Prostate gland (tissue), 2 donors: ENCODE measurements around the gene SLC43A3. TPM values are rescaled to one million over a fixed set of nuclear protein-coding genes. Genes with fewer than 3 reads are reported as not detected.

Experiments used
- DNase-seq: peaks from one replicate; pipeline ENCODE4 v3.0.0-alpha.2; 2019; ENCODE audit warnings: low spot score
- H3K27ac ChIP-seq, 2 donors: fragments of 200-600 bp; sonication (generic); 2 replicates each; pipeline ENCODE4 v1.5.1; 2017 to 2019
- H3K27me3 ChIP-seq: fragments of 200-600 bp; sonication (generic); replicated peaks from 2 replicates; pipeline ENCODE4 v1.5.1; 2019; ENCODE audit not compliant: insufficient read depth
- H3K36me3 ChIP-seq, 2 donors: fragments of 200-600 bp; sonication (generic); 1 replicate in 1 of 2; 2 replicates in 1 of 2; pipeline versions ENCODE4 v1.5.1 to v1.8.1; 2017 to 2019
- H3K4me1 ChIP-seq: fragments of 200-600 bp; sonication (generic); replicated peaks from 2 replicates; pipeline ENCODE4 v1.5.1; 2019
- H3K4me3 ChIP-seq, 2 donors: fragments of 200-600 bp; sonication (generic); 2 replicates each; pipeline ENCODE4 v1.5.1; 2017 to 2019
- H3K9me3 ChIP-seq: fragments of 200-600 bp; sonication (generic); 2 replicates; pipeline ENCODE4 v1.5.1; 2017
- POLR2A ChIP-seq: fragments of 450-650 bp; IDR thresholded peaks from one replicate; pipeline ENCODE4 v1.6.1; 2016; ENCODE audit warnings: antibody characterized with exemption, mild to moderate bottlenecking
- POLR2AphosphoS5 ChIP-seq: sonication (generic); formaldehyde crosslinking; IDR thresholded peaks from one replicate; pipeline ENCODE4 v1.6.1; 2017; ENCODE audit warnings: antibody characterized with exemption
- WGBS: methylation state at CpG from one replicate; pipeline ENCODE4 v1.1.5; 2018; 5-methylcytosine and 5-hydroxymethylcytosine counted together
- intact Hi-C: fragments of 100-400 bp; cut with DNase I; formaldehyde crosslinking; loops from one replicate; pipeline ENCODE4 v1.14.2; 2022
- total RNA-seq, 2 donors: library from RNA; depleted of rRNA; stranded (reverse); fragments of >200 nt; gene quantifications; one replicate each; pipeline ENCODE4 v1.1.0, GENCODE V29; 2016
- TF ChIP-seq, protein P1 (sequence below), 4 experiments: fragments of 200-600 bp in 2 of 4; fragments of 450-650 bp in 2 of 4; sonication (generic) in 2 of 4; IDR thresholded peaks; 1 replicate in 3 of 4; 2 replicates in 1 of 4; pipeline ENCODE4 v1.5.1; 2016 to 2019; ENCODE audit warnings: antibody characterized with exemption in 4 of 4, mild to moderate bottlenecking in 2 of 4, moderate library complexity in 2 of 4

The SLC43A3 gene
- total RNA-seq, 2 donors from 2014 or later: 23.3 to 39.8 TPM

DNA sequence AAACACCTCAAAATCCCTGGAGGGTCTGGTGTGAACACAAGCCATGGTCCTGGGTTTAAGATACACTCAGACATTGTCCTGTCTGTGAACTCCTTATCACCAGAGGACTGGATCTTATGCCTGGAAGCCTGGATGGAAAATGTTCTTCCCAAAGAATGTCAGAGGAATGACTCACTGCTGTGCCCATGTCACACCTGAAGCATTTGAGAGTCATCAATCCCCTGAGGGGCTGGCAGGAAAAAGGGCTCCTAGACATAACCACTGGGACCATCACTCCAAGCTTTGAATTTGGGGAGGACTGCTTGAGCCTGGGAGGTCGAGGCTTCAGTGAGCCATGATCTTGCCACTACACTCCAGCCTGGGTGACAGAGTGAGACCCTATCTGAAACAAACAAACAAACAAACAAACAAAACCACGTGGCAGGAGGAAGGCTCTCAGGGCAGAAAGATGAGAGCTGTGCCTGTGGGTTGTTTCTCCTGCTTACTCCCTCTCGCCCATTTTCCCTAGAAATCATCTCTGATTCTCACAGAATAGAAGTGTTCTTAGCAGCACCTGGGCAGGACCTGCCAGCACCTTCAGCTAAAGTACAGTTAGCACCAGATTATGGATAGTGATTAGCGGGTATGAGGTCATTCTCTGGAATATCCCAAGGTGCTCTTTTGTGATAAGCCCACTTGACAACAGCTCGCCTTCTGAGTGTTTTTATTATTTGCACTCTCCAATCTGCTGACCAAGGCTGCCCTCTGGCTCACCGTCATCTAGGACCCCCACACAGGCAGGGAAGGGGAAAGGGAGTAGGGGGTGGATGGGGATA, 24.5 kb downstream of the SLC43A3 start:
- Histone ChIP-seq H3K27ac (no peak overlapping the region), H3K4me1 (no peaks in the 10 kb centered on the region), H3K27me3 (no peaks in the 10 kb centered on the region), H3K36me3 (no peaks in the 10 kb centered on the region), H3K4me3 (no peak overlapping the region), H3K9me3 (no peaks in the 10 kb centered on the region)
- intact Hi-C loops: no loop called here
- TF ChIP-seq POLR2A (no peak), POLR2AphosphoS5 (no peak)
- TF ChIP-seq, protein P1, sequence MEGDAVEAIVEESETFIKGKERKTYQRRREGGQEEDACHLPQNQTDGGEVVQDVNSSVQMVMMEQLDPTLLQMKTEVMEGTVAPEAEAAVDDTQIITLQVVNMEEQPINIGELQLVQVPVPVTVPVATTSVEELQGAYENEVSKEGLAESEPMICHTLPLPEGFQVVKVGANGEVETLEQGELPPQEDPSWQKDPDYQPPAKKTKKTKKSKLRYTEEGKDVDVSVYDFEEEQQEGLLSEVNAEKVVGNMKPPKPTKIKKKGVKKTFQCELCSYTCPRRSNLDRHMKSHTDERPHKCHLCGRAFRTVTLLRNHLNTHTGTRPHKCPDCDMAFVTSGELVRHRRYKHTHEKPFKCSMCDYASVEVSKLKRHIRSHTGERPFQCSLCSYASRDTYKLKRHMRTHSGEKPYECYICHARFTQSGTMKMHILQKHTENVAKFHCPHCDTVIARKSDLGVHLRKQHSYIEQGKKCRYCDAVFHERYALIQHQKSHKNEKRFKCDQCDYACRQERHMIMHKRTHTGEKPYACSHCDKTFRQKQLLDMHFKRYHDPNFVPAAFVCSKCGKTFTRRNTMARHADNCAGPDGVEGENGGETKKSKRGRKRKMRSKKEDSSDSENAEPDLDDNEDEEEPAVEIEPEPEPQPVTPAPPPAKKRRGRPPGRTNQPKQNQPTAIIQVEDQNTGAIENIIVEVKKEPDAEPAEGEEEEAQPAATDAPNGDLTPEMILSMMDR (IDR thresholded peaks at IDR 0.05): no peak
- WGBS: 53% methylated on average over 6 of the region's 6 CpGs
- DNase-seq: no peak

DNA sequence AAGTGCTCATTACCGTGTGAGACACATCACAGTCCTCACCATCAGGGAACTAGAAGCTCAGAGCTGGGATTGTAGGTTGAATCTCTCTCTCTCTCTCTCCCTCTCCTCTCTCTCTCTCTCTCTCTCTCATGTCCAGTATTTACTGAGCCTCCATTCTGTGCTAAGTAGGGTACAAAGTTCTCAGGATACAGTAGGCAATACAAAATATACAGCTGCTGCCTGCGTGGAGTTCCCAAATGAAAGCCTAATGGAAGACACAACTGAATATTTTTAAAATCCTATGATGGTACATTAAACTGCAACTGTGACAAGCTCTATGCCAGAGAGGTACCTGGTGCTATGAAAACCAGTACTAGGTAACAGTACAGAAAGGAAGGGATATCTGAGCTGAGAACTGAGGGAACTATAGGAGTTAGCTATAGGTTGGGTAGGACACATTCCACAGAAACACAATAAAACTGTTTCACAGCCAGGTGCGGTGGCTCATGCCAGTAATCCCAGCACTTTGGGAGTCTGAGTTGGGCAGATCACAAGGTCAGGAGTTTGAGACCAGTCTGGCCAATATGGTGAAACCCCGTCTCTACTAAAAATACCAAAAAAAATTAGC, 26.8 kb downstream of the SLC43A3 start:
- H3K36me3 ChIP-seq: no peaks in the 10 kb centered on the region
- H3K4me1 ChIP-seq: no peaks in the 10 kb centered on the region
- 70% methylated on average over 4 of the region's 4 CpGs for WGBS
- no peaks in the 10 kb centered on the region for H3K9me3 ChIP-seq
- intact Hi-C loops: no loop called here
- no peaks in the 10 kb centered on the region for H3K27me3 ChIP-seq
- TF ChIP-seq, protein P1 (IDR thresholded peaks at IDR 0.05): no peak
- no peak for TF ChIP-seq POLR2AphosphoS5
- no peak for TF ChIP-seq POLR2A
- no peak for DNase-seq
- no peak overlapping the region for H3K4me3 ChIP-seq
- no peak overlapping the region for H3K27ac ChIP-seq

DNA sequence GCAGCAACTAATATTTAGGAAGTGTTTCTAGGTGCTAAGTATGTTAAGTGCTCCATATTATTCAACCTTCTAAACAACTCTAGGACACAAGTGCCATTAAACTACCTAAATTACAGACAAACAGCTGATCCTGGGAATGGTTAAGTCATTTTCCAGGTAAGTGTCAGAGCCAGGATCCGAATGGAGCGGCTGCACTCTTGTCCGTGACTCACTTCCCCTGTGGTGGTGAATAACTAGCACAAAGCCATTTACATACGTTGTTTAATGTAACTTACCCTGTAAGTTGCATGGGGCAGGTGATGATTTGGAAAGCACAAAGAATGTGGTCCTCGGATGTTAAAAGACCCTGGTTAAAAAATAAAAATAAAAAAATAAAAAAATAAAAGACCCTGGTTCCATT, 27.7 kb downstream of the SLC43A3 start:
- H3K9me3 ChIP-seq: no peaks in the 10 kb centered on the region
- 71% methylated on average over 5 of the region's 5 CpGs for WGBS
- intact Hi-C loops: no loop called here
- H3K4me1 ChIP-seq: no peaks in the 10 kb centered on the region
- no peak overlapping the region for H3K4me3 ChIP-seq
- H3K27ac ChIP-seq: no peak overlapping the region
- no peaks in the 10 kb centered on the region for H3K27me3 ChIP-seq
- DNase-seq: no peak
- TF ChIP-seq, protein P1 (IDR thresholded peaks at IDR 0.05): no peak
- TF ChIP-seq POLR2A: no peak
- no peak for TF ChIP-seq POLR2AphosphoS5
- H3K36me3 ChIP-seq: no peaks in the 10 kb centered on the region

DNA sequence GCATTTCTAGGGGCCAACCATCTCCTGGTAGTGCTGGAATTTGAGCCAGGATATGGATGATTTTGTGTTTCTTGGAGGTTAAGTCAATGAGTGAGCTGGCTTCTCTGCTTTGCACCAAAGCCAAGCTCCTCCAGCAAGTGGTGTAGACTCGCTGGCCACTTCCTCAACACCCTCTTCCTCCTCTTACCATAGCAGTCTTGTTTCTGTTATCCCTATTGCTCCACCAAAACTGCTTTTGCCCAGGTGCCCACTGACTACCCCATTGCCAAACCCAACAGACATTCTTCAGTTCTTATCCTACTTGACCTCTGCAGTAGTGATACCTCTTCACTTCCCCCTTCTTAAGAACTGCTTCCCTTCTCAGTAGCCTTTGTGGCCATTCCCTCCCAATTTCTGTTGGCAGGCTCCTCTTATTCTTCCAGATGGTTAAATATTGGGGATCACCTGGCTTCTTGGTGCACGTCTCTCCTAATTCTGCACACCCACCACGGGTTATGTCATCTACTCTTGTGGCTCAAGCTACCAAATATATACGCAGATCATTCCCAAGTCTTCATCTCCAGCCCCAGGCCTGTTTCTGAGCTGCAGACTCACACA, 29.4 kb downstream of the SLC43A3 start:
- Histone ChIP-seq H3K4me3 (no peak overlapping the region), H3K27ac (no peak overlapping the region), H3K27me3 (no peaks in the 10 kb centered on the region), H3K9me3 (no peaks in the 10 kb centered on the region), H3K4me1 (no peaks in the 10 kb centered on the region), H3K36me3 (no peaks in the 10 kb centered on the region)
- no peak for TF ChIP-seq POLR2AphosphoS5
- TF ChIP-seq, protein P1 (IDR thresholded peaks at IDR 0.05): no peak
- no peak for TF ChIP-seq POLR2A
- 89% methylated on average over 4 of the region's 4 CpGs for WGBS
- intact Hi-C loops: no loop called here
- DNase-seq: no peak
